GM23338 (cell line): ENCODE results near the gene SSTR5. TPM values are rescaled to one million over a fixed set of nuclear protein-coding genes. Genes with fewer than 3 reads are reported as not detected.

Source experiments
- ATAC-seq: fragments of 200-7000 bp; cut with Tn5 transposase; 3 replicates; pipeline ENCODE4 v1.9.1; 2020
- DNase-seq: peaks from one replicate; pipeline ENCODE4 v3.0.0-alpha.2; 2015; ENCODE audit warnings: low spot score
- H2AFZ ChIP-seq: fragments of 200-600 bp; sonication (generic); 2 replicates; pipeline ENCODE4 v1.8.0; 2016; ENCODE audit warnings: antibody characterized with exemption, mild to moderate bottlenecking, moderate library complexity
- H3F3A ChIP-seq: fragments of 200-600 bp; sonication (generic); replicated peaks from 2 replicates; pipeline ENCODE4 v1.8.0; 2017; ENCODE audit warnings: antibody characterized with exemption, mixed run types, low read depth
- H3K27ac ChIP-seq: fragments of 200-600 bp; sonication (generic); 2 replicates; pipeline ENCODE4 v1.6.1; 2016; ENCODE audit warnings: low read depth
- H3K27me3 ChIP-seq: fragments of 200-600 bp; sonication (generic); 2 replicates; pipeline ENCODE4 v1.8.0; 2016; ENCODE audit warnings: mild to moderate bottlenecking, mixed run types, moderate library complexity; ENCODE audit not compliant: insufficient read depth
- H3K36me3 ChIP-seq: fragments of 200-600 bp; sonication (generic); 2 replicates; pipeline ENCODE4 v1.8.0; 2016; ENCODE audit warnings: mild to moderate bottlenecking; ENCODE audit not compliant: insufficient read depth
- H3K4me1 ChIP-seq: fragments of 200-600 bp; sonication (generic); 2 replicates; pipeline ENCODE4 v1.8.0; 2016; ENCODE audit warnings: mild to moderate bottlenecking, moderate library complexity; ENCODE audit not compliant: insufficient read depth
- H3K4me2 ChIP-seq: fragments of 200-600 bp; sonication (generic); 2 replicates; pipeline ENCODE4 v1.7.1; 2017; ENCODE audit warnings: mixed run types
- H3K4me3 ChIP-seq: fragments of 200-600 bp; sonication (generic); 2 replicates; pipeline ENCODE4 v1.6.1; 2016; ENCODE audit warnings: mixed run types
- H3K79me2 ChIP-seq: fragments of 200-600 bp; sonication (generic); replicated peaks from 2 replicates; pipeline ENCODE4 v1.8.0; 2017; ENCODE audit warnings: mild to moderate bottlenecking; ENCODE audit not compliant: insufficient read depth
- H3K9me2 ChIP-seq: fragments of 200-600 bp; sonication (generic); 2 replicates; pipeline ENCODE4 v1.8.0; 2017; ENCODE audit not compliant: insufficient read depth
- H4K20me1 ChIP-seq: fragments of 200-600 bp; sonication (generic); replicated peaks from 2 replicates; pipeline ENCODE4 v1.8.0; 2017; ENCODE audit warnings: mild to moderate bottlenecking; ENCODE audit not compliant: insufficient read depth
- H3K27ac Mint-ChIP-seq: 2 replicates; pipeline ENCODE4 v1.8.0; 2020; ENCODE audit warnings: inconsistent platforms, mild to moderate bottlenecking, moderate library complexity, mixed read lengths
- H3K27me3 Mint-ChIP-seq: 3 replicates; pipeline ENCODE4 v1.8.0; 2022; ENCODE audit warnings: low read depth, mild to moderate bottlenecking, moderate library complexity, mixed read lengths, inconsistent platforms; ENCODE audit not compliant: insufficient read depth, poor library complexity
- H3K36me3 Mint-ChIP-seq: 3 replicates; pipeline ENCODE4 v1.8.0; 2021; ENCODE audit warnings: low read depth, mild to moderate bottlenecking, inconsistent platforms, moderate library complexity, mixed read lengths
- H3K4me1 Mint-ChIP-seq: 3 replicates; pipeline ENCODE4 v1.8.0; 2020; ENCODE audit warnings: mild to moderate bottlenecking, inconsistent platforms, mixed read lengths
- H3K4me3 Mint-ChIP-seq: 3 replicates; pipeline ENCODE4 v1.8.0; 2021; ENCODE audit warnings: moderate library complexity, mild to moderate bottlenecking, inconsistent platforms, mixed read lengths
- H3K9me3 Mint-ChIP-seq: 3 replicates; pipeline ENCODE4 v1.8.0; 2020; ENCODE audit warnings: moderate library complexity, mild to moderate bottlenecking, inconsistent platforms, mixed read lengths
- CREB1 ChIP-seq: fragments of 250-450 bp; sonication (Bioruptor Pico); IDR thresholded peaks from 2 replicates; pipeline ENCODE4 v1.5.0; 2020; ENCODE audit warnings: low read depth, mild to moderate bottlenecking, moderate library complexity
- EZH2 ChIP-seq: fragments of 200-600 bp; sonication (generic); IDR thresholded peaks from one replicate; pipeline ENCODE4 v1.8.0; 2017; ENCODE audit warnings: antibody characterized with exemption, mild to moderate bottlenecking, low read depth; ENCODE audit not compliant: unreplicated experiment
- EZH2phosphoT487 ChIP-seq: fragments of 200-600 bp; sonication (generic); IDR thresholded peaks from one replicate; pipeline ENCODE4 v1.8.1; 2018; ENCODE audit warnings: antibody characterized with exemption; ENCODE audit not compliant: unreplicated experiment
- JUNB ChIP-seq: IDR thresholded peaks from one replicate; pipeline ENCODE4 v1.6.1; 2016; ENCODE audit warnings: antibody characterized with exemption; ENCODE audit not compliant: unreplicated experiment
- NANOG ChIP-seq: IDR thresholded peaks from 2 replicates; pipeline ENCODE4 v1.6.1; 2016; ENCODE audit warnings: antibody characterized with exemption, borderline replicate concordance
- POLR2AphosphoS5 ChIP-seq: IDR thresholded peaks from 2 replicates; pipeline ENCODE4 v1.6.1; 2016; ENCODE audit warnings: antibody characterized with exemption, low read depth
- ZNF114 ChIP-seq: fragments of 250-450 bp; sonication (Bioruptor Pico); IDR thresholded peaks from 2 replicates; pipeline ENCODE4 v1.5.0; 2020; ENCODE audit warnings: mild to moderate bottlenecking, moderate library complexity
- ZNF331 ChIP-seq: fragments of 250-450 bp; sonication (Bioruptor Pico); IDR thresholded peaks from 2 replicates; pipeline ENCODE4 v1.5.0; 2020; ENCODE audit warnings: low read depth, mild to moderate bottlenecking, moderate library complexity
- ZNF462 ChIP-seq: fragments of 250-450 bp; sonication (Bioruptor Pico); IDR thresholded peaks from 2 replicates; pipeline ENCODE4 v1.5.0; 2020; ENCODE audit warnings: mild to moderate bottlenecking, moderate library complexity
- polyA plus RNA-seq: library from polyadenylated mRNA; unstranded; fragments of >200 nt; fragmentation: Nextera tagmentation; extraction: Ambion mirVana; gene quantifications from 2 replicates; pipeline ENCODE4 v1.2.1, GENCODE V29; 2016
- total RNA-seq: library from RNA; depleted of rRNA; stranded (reverse); fragments of >200 nt; shearing (Covaris generic); gene quantifications from 2 replicates; pipeline ENCODE4 v1.2.3, GENCODE V29; 2014
- TF ChIP-seq, protein P1 (sequence below): IDR thresholded peaks from one replicate; pipeline ENCODE4 v1.6.1; 2018; ENCODE audit warnings: antibody characterized with exemption; ENCODE audit not compliant: unreplicated experiment

SSTR5 gene
- total and polyA plus RNA-seq, 2 experiments from 2014 or later: 0.60 to 1.0 TPM

DNA sequence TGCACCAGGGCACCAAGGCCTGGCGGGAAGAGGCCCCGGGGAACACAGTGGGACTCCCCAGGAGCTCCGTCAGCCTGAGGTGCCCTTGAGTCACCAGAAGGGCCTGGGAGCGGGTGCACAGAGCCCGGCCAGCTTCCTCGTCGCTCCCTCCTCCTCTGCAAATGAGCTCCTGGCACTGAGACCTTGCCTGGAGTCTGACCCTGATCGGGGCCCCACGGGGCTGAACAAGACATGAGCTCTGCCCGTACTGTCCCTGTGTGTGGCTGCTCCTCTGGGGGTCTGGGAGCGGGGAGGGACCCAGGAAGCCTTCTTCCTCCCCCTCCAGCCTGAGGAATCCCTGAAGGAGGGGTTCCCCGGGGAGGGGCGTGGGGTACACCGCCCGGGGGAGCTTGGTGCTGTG lies 36.4 kb upstream of the SSTR5 start:
- Mint-ChIP-seq H3K4me1 (no peaks in the 10 kb centered on the region), H3K27me3 (no peaks in the 10 kb centered on the region), H3K4me3 (no peak overlapping the region), H3K27ac (no peak overlapping the region), H3K36me3 (no peaks in the 10 kb centered on the region), H3K9me3 (no peaks in the 10 kb centered on the region; the same call in 2 of the 3 replicates)
- Histone ChIP-seq H3K27ac (no peak overlapping the region), H3K27me3 (no peaks in the 10 kb centered on the region), H3K79me2 (no peaks in the 10 kb centered on the region), H3K4me1 (no peaks in the 10 kb centered on the region), H2AFZ (no peak overlapping the region), H3K9me2 (no peaks in the 10 kb centered on the region), H3F3A (no peaks in the 10 kb centered on the region), H3K4me2 (no peak overlapping the region), H4K20me1 (no peaks in the 10 kb centered on the region), H3K4me3 (no peak overlapping the region), H3K36me3 (no peaks in the 10 kb centered on the region)
- no peak for DNase-seq
- no peak; the same call in 2 of the 3 replicates for ATAC-seq
- no peak for TF ChIP-seq ZNF331 (CRISPR knock-in tag)
- TF ChIP-seq POLR2AphosphoS5: no peak
- no peak for TF ChIP-seq ZNF114 (CRISPR knock-in tag)
- TF ChIP-seq CREB1 (CRISPR knock-in tag): no peak

- no peak overlapping the region for H3K4me3 Mint-ChIP-seq
- peak; percentile 83 for ATAC-seq
- no peaks in the 10 kb centered on the region for H3K27me3 ChIP-seq
- H3K4me2 ChIP-seq: no peak overlapping the region
- H3K27ac Mint-ChIP-seq: no peak overlapping the region
- no peaks in the 10 kb centered on the region for H3K4me1 ChIP-seq
- no peak overlapping the region for H3K4me3 ChIP-seq
- H3K9me2 ChIP-seq: no peaks in the 10 kb centered on the region
- peaks cover 3% of the 10 kb centered on the region for H3K9me3 Mint-ChIP-seq
- H3K4me1 Mint-ChIP-seq: no peaks in the 10 kb centered on the region
- no peak overlapping the region for H2AFZ ChIP-seq
- DNase-seq: peak; percentile 18
- H3K79me2 ChIP-seq: no peaks in the 10 kb centered on the region
- no peaks in the 10 kb centered on the region for H3K36me3 ChIP-seq
- H3K27me3 Mint-ChIP-seq: peaks cover 4% of the 10 kb centered on the region
- no peaks in the 10 kb centered on the region for H3K36me3 Mint-ChIP-seq
- no peaks in the 10 kb centered on the region for H4K20me1 ChIP-seq
- H3F3A ChIP-seq: no peaks in the 10 kb centered on the region
- no peak overlapping the region for H3K27ac ChIP-seq
- TF ChIP-seq, protein P1, sequence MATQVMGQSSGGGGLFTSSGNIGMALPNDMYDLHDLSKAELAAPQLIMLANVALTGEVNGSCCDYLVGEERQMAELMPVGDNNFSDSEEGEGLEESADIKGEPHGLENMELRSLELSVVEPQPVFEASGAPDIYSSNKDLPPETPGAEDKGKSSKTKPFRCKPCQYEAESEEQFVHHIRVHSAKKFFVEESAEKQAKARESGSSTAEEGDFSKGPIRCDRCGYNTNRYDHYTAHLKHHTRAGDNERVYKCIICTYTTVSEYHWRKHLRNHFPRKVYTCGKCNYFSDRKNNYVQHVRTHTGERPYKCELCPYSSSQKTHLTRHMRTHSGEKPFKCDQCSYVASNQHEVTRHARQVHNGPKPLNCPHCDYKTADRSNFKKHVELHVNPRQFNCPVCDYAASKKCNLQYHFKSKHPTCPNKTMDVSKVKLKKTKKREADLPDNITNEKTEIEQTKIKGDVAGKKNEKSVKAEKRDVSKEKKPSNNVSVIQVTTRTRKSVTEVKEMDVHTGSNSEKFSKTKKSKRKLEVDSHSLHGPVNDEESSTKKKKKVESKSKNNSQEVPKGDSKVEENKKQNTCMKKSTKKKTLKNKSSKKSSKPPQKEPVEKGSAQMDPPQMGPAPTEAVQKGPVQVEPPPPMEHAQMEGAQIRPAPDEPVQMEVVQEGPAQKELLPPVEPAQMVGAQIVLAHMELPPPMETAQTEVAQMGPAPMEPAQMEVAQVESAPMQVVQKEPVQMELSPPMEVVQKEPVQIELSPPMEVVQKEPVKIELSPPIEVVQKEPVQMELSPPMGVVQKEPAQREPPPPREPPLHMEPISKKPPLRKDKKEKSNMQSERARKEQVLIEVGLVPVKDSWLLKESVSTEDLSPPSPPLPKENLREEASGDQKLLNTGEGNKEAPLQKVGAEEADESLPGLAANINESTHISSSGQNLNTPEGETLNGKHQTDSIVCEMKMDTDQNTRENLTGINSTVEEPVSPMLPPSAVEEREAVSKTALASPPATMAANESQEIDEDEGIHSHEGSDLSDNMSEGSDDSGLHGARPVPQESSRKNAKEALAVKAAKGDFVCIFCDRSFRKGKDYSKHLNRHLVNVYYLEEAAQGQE: no peak
- no peak for TF ChIP-seq CREB1 (CRISPR knock-in tag)
- TF ChIP-seq ZNF114 (CRISPR knock-in tag): no peak
- no peak for TF ChIP-seq EZH2phosphoT487
- TF ChIP-seq EZH2: no peak
- TF ChIP-seq ZNF462 (CRISPR knock-in tag): no peak
- TF ChIP-seq ZNF331 (CRISPR knock-in tag): no peak
- TF ChIP-seq JUNB: no peak
- no peak for TF ChIP-seq NANOG
- no peak for TF ChIP-seq POLR2AphosphoS5
Observed at GRCh38 chr16:1036726-1037393, 35.7 kb upstream of the SSTR5 start.
